Glutamatergic neuron (in vitro differentiated cells): ENCODE measurements around the gene TBCB. TPM values are rescaled to one million over a fixed set of nuclear protein-coding genes. Genes with fewer than 3 reads are reported as not detected.

ENCODE experiments used
- DNase-seq: peaks from one replicate; pipeline ENCODE4 v3.0.0; 2022
- H3K27ac Mint-ChIP-seq: one replicate; pipeline ENCODE4 v1.8.0; 2020; ENCODE audit warnings: mild to moderate bottlenecking, mixed read lengths, inconsistent platforms; ENCODE audit not compliant: unreplicated experiment
- H3K27me3 Mint-ChIP-seq: one replicate; pipeline ENCODE4 v1.8.0; 2020; ENCODE audit warnings: mild to moderate bottlenecking, moderate library complexity, mixed read lengths, inconsistent platforms; ENCODE audit not compliant: unreplicated experiment
- H3K36me3 Mint-ChIP-seq: one replicate; pipeline ENCODE4 v1.8.0; 2020; ENCODE audit warnings: mild to moderate bottlenecking, mixed read lengths, inconsistent platforms; ENCODE audit not compliant: unreplicated experiment
- H3K4me1 Mint-ChIP-seq: one replicate; pipeline ENCODE4 v1.8.0; 2020; ENCODE audit warnings: mild to moderate bottlenecking, low read depth, mixed read lengths, inconsistent platforms; ENCODE audit not compliant: unreplicated experiment
- H3K4me3 Mint-ChIP-seq: one replicate; pipeline ENCODE4 v1.8.0; 2020; ENCODE audit warnings: mild to moderate bottlenecking, mixed read lengths, inconsistent platforms; ENCODE audit not compliant: unreplicated experiment
- H3K9me3 Mint-ChIP-seq: one replicate; pipeline ENCODE4 v1.8.0; 2020; ENCODE audit warnings: mild to moderate bottlenecking, moderate library complexity, mixed read lengths, inconsistent platforms; ENCODE audit not compliant: unreplicated experiment
- total RNA-seq: library from RNA; stranded (reverse); fragmentation: NEBNext Ultra II Directional; extraction: Animal tissue kit (Norgen Biotek cat#: 25700); gene quantifications from one replicate; pipeline ENCODE4 v1.2.1, GENCODE V29; 2021; ENCODE audit not compliant: unreplicated experiment
- TF ChIP-seq, protein P1 (sequence below): fragments of 200-600 bp; sonication (generic); IDR thresholded peaks from one replicate; pipeline ENCODE4 v1.5.0; 2021; ENCODE audit not compliant: partially characterized antibody, unreplicated experiment

TBCB gene
- total RNA-seq, 1 donor from 2014 or later, result 337 TPM

DNA sequence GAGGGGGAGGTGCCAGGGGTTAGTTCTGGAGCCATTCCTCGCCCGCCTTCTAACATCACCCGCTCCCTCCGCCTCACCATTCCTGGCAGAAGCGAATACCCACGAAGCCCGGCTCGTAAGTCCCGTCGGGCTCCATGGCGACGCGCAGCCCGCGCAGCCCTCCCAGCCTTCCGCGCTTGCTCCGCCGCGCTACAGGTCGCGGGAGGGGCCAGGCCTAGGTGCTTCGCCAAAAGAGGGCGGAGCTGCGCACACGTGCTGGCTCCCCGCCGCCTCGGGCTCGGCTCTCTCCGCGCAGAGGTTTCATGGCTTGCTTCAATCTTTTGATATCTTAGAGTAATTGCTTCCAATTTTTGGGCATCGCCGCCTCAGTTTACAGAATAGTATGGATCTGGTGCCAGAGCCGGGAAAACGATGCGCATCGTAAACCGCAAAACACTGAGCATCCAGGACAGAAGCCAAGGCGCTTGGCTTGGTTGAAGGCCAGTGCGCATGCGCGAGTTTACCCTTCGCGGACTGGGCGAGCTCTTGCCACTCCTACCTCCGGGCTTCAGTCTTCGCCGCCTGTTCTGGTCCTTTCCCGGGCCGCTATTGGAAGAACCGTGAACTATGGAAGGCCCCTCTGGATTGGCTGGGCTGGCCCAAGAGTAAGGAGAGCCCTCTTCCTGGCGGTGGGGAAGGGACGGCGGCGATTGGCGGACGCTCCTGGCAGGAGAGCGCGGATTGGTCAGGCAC, 381 bp upstream of the TBCB start, which contains the start of gene POLR2I:
TSS of gene POLR2I (minus strand) at position 155 of the 732 bp plus-strand sequence. CDS start at position 136, 19 bp downstream.
- peak within 1 kb of the TSS; percentile 92 for H3K27ac Mint-ChIP-seq

DNA sequence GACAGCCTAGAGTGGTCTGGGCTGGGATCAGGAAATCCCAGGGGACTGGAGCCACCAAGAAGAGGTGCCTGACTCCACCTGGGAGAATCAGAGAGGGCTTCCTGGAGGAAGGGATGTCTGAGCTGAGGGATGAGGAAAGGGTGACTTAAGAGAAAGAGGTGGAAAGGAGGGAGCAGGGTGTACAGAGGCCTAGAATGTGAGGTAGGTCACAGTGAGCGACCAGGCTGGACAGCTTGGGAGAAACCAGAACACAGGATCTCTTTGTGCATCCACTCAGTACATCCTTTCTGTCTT, 1.0 kb downstream of the TBCB start:
- H3K4me3 Mint-ChIP-seq, result peak overlapping the region; percentile 98
- no peak for DNase-seq
- H3K27me3 Mint-ChIP-seq, result peaks cover 21% of the 10 kb centered on the region
- peak overlapping the region; percentile 72 for H3K27ac Mint-ChIP-seq
- H3K9me3 Mint-ChIP-seq, result peaks cover 26% of the 10 kb centered on the region
- H3K4me1 Mint-ChIP-seq, result peaks cover 24% of the 10 kb centered on the region
- peaks cover 5% of the 10 kb centered on the region for H3K36me3 Mint-ChIP-seq
- TF ChIP-seq, protein P1, sequence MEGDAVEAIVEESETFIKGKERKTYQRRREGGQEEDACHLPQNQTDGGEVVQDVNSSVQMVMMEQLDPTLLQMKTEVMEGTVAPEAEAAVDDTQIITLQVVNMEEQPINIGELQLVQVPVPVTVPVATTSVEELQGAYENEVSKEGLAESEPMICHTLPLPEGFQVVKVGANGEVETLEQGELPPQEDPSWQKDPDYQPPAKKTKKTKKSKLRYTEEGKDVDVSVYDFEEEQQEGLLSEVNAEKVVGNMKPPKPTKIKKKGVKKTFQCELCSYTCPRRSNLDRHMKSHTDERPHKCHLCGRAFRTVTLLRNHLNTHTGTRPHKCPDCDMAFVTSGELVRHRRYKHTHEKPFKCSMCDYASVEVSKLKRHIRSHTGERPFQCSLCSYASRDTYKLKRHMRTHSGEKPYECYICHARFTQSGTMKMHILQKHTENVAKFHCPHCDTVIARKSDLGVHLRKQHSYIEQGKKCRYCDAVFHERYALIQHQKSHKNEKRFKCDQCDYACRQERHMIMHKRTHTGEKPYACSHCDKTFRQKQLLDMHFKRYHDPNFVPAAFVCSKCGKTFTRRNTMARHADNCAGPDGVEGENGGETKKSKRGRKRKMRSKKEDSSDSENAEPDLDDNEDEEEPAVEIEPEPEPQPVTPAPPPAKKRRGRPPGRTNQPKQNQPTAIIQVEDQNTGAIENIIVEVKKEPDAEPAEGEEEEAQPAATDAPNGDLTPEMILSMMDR, result no peak

More for the DNA sequence above, 381 bp upstream of the TBCB start, which contains the start of gene POLR2I:
- peaks cover 19% of the 10 kb centered on the region for H3K27me3 Mint-ChIP-seq
- H3K36me3 Mint-ChIP-seq, result peaks cover 5% of the 10 kb centered on the region
- DNase-seq, result peak; percentile 98
- peaks cover 23% of the 10 kb centered on the region for H3K9me3 Mint-ChIP-seq
- TF ChIP-seq, protein P1, result no peak
- H3K4me1 Mint-ChIP-seq, result peaks cover 22% of the 10 kb centered on the region
- H3K4me3 Mint-ChIP-seq, result peak within 1 kb of the TSS; percentile 98

DNA sequence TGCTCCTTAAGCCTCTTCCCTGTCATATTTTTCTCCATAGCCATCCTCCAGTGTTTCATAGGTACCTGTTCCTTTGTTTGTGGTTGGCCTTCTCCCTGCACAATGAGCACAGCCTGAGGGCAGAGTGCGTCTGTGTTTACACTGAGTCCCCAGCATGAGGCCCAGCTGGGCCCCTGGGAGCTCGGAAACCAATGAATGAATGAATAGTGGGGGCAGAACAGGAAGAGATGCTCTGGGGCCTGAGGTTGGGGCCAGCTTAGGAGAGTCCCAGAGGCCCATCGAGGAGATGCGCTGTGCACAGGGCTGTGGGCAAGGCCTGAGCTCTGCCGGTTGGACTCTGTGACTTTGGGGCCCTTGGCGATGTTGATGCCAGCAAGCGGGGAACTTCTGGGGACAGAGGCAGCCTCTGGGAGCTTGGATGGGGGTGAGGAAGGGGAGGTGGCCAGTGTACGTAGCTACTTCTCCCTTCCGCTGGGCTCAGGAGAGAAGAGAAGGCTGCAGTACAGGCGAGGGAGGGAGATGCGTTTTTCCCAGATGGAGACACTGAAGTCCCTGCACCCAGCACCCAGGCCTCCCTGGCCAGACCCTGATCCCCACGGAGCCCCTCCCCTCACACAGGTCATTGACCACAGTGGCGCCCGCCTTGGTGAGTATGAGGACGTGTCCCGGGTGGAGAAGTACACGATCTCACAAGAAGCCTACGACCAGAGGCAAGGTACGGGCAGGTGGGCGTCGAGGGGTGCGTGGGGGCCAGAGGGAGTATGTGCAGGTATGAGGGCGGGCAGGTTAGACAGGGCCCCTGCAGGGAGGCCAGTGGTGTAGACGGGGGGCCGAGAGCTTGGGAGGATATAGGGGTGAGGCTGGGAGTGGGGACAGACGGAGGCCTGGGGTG, 5.1 kb downstream of the TBCB start:
- Mint-ChIP-seq H3K27ac (peak overlapping the region; percentile 83), H3K4me3 (peak overlapping the region; percentile 63), H3K9me3 (peaks cover 15% of the 10 kb centered on the region), H3K4me1 (peaks cover 11% of the 10 kb centered on the region), H3K36me3 (peaks cover 5% of the 10 kb centered on the region), H3K27me3 (peaks cover 7% of the 10 kb centered on the region)
- TF ChIP-seq, protein P1, result no peak
- DNase-seq, result no peak

- TF ChIP-seq, protein P1, result no peak
- peaks cover 5% of the 10 kb centered on the region for H3K36me3 Mint-ChIP-seq
Observed at GRCh38 chr19:36120984-36121358, 5.7 kb downstream of the TBCB start.

More at GRCh38 chr19:36120984-36121358, 5.7 kb downstream of the TBCB start:
- peaks cover 15% of the 10 kb centered on the region for H3K9me3 Mint-ChIP-seq
- H3K4me3 Mint-ChIP-seq, result no peak overlapping the region
- H3K27ac Mint-ChIP-seq, result no peak overlapping the region
- peaks cover 11% of the 10 kb centered on the region for H3K4me1 Mint-ChIP-seq
- no peak for DNase-seq
- peaks cover 7% of the 10 kb centered on the region for H3K27me3 Mint-ChIP-seq
